ENCODE measurements around the gene CELF2.
"Not testable (repeated sequence)": the region's sequence is repeated elsewhere in the genome, so short reads cannot be mapped to it uniquely, and the experiment has no call there.

Gene CELF2

DNA sequence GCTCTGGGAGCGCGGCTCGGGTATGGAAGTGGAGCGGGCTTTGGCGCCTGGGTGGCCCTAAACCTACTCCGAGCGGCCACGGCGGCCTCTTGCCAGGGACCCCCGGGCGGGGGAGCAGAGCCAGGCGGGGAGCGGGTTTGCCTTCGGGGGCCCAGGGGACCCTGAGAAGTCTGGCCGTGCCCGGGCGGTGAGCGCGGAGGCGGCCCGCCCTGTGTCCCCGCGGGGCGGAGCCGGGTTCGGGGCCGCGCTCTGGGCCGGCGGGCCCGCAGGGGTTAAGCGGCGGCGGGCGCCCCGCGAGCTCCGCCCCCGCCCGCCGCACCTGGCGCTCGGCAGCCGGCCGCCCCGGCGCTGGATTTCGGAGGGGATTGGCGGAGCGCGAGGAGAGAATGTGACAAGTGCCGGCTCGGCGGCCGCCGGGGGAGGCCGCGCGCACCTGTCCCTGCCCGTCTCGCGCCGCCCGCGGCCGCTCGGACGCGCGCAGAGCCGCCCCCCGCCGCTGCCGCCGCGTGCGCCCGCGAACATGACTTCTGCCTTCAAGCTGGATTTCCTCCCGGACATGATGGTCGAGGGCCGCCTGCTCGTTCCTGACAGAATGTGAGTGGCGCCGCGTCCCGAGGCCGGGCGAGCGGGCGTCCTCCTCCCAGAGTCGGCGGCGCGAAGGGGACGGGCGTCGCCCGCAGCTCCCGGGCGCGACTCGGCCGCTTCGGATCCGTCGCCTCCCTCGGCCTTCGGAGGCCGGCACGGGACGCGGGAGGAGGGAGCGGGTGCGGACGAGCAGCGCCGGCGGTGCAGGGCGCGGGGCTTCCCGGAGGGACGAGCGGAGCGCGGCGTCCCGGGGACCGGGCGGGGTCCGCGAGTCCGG is at the start of gene CELF2:
Gene CELF2, plus strand, starts transcription at position 303 of the 862 bp plus-strand sequence. Its CDS starts 218 bp downstream, at position 521.
- peak; percentile 52 for DNase-seq

DNA sequence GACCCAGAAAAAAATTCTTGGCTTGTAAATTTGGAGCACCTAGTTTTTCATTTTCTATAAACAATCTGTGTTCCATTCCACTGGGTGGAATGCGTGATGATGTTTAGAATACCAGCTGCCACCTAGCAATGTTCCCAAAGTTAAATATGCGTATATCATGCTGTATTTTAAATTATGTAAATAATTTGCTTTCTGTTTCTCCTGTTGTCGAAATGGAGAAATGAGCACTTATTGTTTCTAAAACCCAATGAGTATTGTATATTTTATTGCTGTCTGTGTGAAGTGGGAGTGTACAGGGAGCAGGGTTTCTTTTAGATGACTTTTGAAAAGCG is 49.4 kb upstream of the CELF2 start:
- DNase-seq: no peak

DNA sequence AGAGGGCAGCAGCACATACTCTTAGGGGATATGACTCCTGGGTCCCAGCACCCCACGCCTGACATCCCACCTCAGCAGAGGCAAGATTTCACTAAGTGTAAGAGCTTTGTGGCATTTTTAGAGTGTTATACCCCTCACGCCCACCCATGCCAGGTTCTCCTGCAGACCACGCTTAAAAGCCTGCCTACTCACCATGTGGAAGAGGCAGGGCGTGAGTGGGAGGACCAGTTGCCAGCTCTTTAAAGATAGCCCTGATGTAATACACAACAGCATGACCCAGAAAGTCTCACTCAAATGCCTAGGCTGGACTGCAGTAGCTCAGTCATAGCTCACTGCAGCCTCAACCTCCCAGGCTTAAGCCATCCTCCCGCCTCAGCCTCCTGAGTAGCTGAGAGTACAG is 44.4 kb upstream of the CELF2 start:
- no peak for DNase-seq

DNA sequence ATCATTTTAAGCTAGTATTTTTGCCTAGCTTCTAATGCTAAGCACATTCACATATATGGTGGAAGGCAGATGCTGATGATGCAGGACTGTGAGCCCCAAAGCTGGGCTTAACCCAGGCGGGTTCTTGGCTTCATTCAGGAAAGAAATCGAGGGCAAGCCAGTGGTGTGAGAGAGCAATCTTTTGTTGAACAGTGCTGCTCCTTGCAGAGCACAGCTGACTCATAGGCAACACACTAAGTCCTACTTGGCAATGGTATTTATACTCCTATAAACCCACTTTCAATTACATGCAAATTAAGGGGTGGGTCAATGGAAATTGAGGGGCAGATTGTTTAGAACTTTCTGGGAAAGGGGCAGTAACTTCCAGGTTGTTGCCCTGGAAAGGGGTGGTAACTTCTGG is 42.0 kb upstream of the CELF2 start:
- peak; percentile 24 for DNase-seq

DNA sequence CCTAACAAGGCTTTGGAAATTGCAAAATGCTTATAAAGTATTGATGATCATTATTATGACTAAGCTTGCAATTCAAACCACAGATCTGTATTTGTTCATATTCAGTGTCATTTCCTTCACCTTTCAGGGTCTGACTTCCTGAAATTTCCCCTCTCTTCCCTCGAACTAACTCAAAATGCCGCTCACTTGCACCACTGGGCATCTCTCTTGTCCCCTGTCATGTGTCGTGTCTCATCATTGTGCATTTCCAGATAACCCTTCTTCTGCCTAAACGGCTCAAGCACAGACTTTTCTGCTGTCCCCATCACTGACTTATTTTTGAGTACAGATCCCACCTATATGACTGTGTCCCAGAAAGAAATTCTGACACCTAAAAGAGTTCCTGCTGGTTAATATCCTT is 41.0 kb upstream of the CELF2 start:
- DNase-seq: peak; percentile 32

DNA sequence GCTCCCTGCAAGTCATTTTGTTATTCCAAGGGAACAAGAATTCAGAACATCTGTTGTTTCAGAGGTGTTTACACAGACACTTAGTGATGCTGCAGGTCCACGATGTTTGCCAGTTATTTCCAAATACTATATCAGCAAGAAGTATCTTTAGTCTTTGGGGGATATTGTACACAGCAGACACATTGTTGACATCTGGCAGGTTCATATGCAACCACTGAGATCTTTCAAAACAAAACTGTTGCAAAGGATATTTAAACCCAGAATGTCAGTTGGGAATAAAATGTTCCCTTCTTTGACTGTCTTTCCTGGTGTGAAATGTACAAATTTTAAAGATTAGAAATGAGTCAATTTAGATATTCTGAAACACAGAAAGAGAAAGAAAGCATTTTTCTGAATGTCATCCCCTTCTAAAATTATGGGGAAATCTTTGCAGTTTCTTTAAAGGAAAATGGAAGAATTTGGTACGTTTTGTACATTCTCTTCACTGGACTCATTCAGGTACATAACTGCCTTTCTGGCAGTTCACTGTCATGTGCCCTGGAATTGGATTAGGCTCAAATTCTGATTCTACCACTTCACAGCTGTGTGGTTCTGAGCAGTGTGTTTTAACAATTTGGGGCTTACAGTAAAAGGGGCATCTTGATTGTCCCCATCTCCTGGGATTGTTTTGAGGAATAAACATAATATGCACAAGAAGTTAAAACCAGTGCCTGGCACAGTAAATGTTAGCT is 40.3 kb upstream of the CELF2 start:
- peak; percentile 25 for DNase-seq

DNA sequence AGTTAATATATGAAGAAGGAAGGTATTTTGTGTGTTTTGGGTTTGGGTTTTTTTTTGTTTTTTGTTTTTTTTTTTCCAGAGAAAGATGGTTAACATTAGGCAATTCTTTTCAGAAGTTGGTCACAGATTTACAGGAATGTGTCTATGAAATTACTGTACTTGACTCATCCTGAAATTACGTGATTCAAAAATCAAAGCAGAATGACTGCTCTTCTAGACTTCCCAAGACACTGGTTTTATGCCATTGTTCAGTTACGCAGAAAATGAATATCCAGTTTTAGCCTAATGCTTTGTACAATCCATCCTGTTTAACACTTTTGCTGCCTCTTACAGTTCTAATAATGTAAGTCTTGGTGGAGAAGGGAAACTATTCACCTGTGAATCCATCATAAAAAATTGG is 39.7 kb upstream of the CELF2 start:
- DNase-seq: peak; percentile 65

DNA sequence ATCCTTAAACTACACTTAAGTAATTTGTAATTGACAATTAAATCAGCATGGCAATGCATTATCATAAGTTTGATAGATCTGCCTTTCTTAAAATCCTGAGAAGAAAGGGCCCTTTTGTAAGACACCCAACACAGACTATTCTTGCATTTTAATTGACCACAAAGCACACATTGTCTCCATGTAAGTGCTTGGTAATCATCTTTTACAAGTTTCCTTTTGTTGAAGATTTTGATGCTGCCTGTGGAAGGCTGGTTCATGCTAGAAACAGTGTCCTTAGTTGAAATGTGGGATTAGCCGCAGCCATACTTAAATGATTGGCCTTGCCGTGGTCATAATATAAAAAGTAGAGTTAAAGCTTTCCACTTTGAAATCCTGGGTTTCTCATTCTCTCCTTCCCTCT is 32.3 kb upstream of the CELF2 start:
- no peak for DNase-seq

DNA sequence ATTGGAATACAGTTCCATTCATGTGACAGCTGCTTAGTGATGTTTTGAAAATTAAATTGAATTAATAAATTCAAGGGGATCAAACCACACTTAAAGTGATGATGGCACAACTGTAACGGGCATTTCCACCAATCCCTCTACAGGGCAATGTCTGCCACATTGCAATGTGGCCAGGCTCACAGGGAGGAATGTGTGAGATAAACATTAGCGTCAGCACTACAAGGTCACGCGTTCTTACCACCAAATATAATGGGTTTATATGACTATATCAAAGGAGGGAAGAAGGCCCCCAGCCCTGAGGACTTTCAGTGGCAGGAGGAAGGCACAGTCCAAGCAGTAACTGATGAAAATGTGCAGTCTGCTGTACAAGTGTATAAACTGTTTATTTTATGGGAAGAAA is 31.1 kb upstream of the CELF2 start:
- DNase-seq: no peak

DNA sequence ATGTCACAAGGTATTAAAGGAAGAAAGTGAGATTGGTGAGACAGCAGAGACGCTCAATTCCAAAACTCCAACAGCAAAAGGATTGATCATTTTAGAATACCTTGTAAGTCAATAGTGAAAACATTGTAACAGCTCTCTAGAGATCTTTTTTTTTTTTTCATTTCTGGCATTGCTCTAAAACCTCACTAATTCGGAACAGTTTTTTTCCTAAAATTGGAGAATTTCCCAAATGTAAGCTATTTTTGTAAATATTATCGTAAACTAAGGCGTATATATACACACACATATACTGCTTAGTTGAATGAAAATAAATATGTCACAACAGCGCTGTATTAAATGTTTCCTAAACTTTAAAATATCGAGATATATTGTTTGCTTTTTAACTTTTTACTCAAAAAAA is 30.6 kb upstream of the CELF2 start:
- no peak for DNase-seq

DNA sequence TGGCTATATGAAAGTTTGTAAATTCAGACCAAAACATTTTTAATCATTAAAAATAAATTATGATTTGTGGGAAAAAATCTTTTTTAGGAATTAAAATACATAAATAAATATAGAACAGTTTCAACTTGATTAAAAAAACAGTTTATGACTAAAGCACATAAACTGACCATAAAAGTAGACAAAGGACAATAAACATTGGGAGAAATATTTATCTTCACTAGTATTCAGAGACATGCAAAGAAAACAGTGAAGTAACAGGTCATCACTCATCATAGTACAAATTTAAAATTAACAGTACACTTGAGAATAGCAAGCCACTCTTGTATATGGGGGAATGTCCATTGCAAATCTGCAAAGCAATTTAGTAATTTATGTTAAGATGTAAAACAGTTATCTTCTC is 28.0 kb upstream of the CELF2 start:
- DNase-seq: no peak

DNA sequence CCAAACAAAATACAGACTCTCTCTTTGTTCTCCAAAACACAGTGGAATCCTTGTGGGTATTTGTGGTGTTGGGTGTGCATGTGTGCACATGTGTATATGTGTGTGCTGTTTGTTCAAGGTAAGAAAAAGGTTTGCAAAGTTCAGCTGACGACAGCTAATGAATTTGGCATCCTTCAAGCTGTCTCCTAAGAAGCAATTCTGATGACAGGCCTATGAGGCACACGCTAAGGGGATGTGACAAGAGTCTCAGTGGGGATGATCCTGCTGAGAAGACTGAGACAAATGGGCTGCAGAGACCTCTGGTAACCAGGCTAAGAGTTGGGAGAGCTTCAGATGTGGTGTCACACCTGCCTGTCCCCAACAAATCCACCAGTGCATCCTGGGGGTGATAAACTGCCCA is 26.5 kb upstream of the CELF2 start:
- DNase-seq: no peak

DNA sequence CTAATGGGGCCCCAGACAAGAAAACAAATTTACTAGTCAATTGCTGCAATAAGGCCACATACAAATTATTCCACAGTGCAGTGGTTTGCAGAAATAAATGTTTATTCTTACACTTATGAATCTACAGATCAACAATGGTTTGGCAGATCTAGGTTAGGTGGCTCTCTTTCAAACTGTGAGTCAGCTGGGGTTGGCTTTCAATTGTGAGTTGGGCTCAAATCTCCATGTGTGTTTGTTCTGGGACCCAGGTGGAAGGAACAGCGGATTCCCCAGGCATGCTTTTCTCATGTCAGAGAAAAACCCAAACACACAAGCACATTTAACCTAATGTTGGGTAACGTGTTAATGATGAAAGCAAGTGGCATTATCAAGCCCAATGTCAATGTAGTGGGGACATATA is 25.6 kb upstream of the CELF2 start:
- DNase-seq: no peak

DNA sequence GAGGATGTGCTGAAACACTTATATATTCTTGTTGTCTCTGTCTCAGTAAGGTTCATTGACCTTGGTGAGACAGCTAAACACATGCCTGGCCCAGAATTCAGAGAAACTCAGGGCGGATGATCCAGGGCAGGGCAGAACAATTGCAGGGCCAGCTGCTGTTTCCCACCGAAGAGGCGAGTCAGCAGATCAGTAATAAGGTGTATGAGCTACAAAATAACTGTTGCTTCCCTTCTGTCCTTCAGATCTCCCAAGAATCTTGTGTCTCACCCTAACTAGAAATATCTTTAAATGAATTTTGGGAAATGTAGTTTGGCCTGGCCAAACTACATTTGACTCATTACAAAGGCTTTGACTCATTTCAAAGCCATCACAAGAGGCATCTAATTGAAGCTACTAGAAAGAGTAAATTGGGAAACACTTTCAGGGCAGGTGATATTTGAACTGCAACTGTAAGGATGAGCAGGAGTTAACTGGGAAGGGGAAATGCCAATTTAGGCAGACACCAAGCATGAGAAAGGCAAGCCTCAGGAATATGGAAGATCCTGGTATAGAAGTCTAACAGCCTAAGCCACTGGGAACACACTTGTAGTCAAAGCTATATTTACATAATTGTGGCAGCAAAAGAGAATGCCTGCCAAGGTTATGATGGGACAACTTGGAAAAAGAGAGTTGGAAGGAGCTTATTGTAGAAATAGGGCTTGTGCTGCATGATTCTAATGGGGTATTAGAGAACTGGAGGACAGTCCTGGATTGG is 24.5 kb upstream of the CELF2 start:
- no peak for DNase-seq

DNA sequence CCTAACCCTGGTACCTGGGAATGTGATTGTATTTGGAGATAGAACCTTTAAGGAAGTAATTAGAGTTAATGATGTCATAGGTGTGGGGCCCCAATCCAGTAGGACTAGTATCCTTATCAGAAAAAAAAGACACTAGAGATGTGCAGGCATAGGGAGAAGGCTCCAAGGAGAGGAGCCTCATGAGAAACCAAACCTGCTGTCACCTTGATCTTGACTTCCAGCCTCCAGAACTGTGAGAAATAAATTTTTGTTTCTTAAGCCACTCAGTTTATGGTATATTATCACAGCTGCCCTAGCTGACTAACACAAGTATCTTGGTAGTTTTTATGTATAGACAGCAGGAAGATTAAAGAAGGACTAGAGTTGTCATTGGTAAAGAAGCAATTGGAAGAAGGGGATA is 23.9 kb upstream of the CELF2 start:
- DNase-seq: no peak

DNA sequence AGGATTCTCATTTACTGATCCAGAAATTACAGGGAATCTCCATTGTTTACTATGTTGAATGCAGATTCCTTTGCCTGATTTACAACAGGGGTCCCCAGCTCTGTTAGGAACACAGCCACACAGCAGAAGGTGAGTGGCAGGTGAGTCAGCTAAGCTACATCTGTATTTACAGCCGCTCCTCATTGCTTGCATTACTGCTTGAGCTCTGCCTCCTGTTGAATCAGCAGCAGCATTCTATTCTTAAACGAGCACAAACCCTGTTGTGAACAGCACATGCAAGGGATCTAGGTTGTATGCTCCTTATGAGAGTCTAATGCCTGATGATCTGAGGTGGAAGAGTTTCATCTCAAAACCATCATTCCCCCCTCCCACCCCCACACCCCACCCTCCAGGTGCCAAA is 23.3 kb upstream of the CELF2 start:
- no peak for DNase-seq

DNA sequence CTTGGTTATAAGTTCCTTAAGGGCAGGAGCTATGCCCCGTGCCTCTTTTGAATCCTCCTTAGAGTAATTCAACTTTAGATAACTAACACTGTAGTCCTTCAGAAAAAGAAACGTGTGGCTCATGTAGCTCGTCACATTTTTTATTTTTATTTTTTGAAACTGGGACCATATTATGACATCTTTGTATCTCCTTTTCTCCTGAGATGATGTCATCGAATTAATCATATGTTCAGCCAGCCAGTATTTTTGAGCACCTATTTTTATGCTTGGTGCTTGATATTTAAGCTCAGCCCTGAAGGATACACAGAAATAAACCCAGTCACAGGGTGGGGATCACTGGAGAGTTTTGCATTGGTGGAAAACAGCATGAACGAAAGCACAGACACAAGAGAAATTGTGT is 22.6 kb upstream of the CELF2 start:
- no peak for DNase-seq

DNA sequence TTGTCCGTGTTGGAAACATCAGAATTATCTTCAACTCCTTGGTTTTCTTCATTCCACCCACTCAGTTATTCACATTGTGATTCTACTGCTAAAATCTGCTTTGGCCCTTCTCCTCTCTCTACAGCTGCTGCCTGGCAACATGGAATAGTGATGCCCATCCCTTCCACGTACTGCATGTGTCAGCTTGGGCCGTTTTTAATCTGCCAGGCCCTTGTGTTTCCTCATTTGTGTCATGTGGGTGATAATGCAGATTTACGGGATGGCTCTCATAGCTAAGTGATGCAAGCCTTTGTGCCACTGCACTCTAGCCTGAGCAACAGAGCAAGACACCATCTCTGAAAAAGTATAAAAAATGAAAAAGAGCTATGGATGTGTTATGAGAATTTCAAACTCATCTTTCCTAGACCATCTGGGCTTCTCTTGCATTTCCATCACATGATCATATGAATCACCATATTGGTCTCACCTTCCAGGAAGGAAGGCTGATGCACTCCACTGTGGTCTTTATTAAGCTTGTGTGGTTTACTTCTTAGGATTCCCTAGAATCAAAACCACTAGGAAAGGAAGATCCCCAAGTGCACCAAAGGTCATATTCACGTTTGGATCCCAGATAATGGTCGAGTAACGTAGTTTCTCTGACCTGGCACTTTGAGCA is 20.6 kb upstream of the CELF2 start:
- DNase-seq: no peak

DNA sequence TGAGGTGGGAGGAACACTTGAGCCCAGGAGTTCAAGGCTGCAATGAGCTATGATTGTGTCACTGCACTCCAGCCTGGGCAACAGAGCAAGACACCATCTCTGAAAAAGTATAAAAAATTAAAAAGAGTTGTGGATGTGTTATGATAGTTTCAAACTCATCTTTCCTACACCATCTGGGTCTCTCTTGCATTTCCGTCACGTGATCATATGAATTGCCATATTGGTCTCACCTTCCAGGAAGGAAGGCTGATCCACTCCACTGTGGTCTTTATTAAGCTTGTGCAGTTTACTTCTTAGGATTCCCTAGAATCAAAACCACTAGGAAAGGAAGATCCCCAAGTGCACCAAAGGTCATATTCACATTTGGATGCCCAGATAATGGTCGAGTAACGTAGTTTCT is 18.2 kb upstream of the CELF2 start:
- not testable (repeated sequence) for DNase-seq

DNA sequence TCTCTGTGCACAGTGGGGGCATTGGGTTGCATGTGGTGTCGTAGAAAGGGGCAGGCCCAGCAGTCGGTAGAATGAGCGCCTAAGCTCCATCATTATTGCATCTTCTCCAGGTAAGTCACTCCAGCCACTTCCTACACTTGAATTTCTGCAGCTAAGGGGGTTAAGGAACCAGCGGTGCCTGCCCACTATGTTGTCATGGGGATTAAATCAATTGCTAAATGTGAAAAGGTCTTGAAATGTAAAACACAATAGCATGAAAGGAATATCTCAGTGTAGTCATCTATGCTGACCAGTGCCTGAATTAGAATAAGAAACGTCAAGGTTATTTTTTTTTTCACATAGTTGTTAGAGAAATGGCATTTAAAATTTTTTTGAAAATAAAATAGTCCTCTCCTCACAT is 15.2 kb upstream of the CELF2 start:
- no peak for DNase-seq

DNA sequence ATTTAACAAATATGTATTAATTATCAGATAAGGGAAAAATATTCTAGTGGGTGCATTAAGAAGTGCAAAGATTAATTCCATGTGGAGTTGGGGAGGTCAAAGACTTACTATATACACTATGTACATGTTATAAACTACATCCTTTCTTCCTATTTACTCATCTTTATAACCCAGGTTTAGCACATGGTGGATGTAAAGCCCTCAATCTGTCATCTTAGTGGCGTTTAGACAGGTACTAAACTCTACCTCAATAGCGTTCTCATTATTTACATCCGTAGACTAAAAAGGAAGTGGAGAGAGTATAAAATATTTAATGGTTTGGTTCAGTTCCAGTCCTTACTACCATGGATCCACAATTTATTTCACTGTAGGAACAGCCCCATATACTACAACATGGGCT is 14.8 kb upstream of the CELF2 start:
- DNase-seq: no peak

DNA sequence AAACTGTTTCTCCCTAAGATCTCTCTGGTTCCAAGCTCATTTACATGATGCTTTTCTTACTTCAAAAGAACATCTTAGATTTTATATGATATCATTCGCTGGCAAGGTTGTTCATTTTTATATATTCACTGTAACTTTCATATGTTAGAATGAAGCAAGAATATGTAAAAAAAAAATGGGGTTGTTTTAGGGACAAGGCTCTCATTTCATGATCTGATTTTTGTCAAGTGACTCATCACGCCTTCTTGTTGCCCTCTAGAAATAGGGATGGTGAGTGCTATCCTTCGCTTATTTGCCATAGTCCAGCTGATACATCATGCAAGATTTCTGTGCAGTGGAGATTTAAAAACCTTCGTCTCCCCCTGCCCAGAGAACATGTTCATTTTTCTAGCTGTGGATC is 14.0 kb upstream of the CELF2 start:
- DNase-seq: no peak

Data from activated CD4-positive, alpha-beta T cell treated with anti-CD3 and anti-CD28 coated beads, Interleukin-2, Interleukin-6, amounts not matched to agents 100 ng/mL and 50 ng/mL, durations not matched to agents 16 hours and 8 hours (primary cell).